HG02943 (cell line): ENCODE measurements around the gene PPP4R3B.

Experiments used
- ATAC-seq: cut with Tn5 transposase; IDR thresholded peaks from one replicate; pipeline ENCODE4 v1.9.1; 2021; ENCODE audit warnings: mild to moderate bottlenecking, low read depth, moderate library complexity; ENCODE audit not compliant: unreplicated experiment

Gene PPP4R3B

DNA sequence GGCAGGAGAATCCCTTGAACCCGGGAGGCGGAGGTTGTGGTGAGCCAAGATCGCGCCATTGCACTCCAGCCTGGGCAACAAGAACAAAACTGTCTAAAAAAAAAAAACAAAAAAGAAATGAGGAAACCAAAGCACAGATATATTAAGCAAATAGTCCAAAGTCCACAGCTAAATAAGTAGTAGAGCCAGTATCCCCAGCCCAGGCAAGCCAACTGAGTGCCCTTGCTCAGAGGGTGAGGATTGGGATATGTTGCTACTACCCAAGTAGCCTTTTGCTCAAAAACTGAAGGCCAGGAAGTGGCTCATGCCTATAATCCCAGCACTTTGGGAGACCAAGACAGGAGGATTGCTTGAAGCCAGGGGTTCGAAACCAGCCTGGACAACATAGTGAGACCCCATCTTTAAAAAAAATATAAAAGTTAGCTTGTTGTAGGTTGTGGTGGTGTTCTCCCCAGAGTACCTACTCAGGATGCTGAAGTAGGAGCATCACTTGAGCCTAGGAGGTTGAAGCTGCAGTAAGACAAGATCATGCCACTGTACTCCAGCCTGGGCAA lies 92.5 kb downstream of the PPP4R3B start:
- no peak for ATAC-seq

GRCh38 chr2:55519938-55520885 lies 97.2 kb downstream of the PPP4R3B start:
- ATAC-seq = peak; percentile 14

GRCh38 chr2:55518841-55519165 lies 98.6 kb downstream of the PPP4R3B start:
- ATAC-seq = peak; percentile 12

- ATAC-seq = no peak
These were observed 105.8 kb downstream of the PPP4R3B start for GRCh38 chr2:55511508-55512124.

GRCh38 chr2:55502590-55503141 lies 114.8 kb downstream of the PPP4R3B start:
- ATAC-seq = no peak

- no peak for ATAC-seq
These were observed 117.4 kb downstream of the PPP4R3B start for GRCh38 chr2:55500025-55500424.

DNA sequence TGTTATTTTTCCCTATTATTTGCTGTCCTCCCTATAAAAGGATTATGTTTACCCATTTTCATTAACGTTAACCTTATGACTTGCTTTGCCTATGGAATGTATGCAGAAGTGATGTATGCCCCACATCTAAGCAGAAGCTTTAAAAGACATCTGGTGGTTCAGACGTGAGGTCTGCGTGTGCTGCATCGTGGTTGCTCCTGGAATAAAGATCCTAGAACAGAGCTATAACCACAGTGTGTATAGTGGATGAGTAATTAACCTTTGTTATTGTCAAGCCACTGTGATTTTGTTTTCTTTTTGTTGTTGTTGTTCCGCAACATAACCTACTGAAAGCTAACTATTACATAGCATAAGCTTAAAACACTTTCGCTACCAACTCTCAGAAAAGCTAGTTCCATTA lies 118.8 kb downstream of the PPP4R3B start:
- ATAC-seq = no peak
